ENCODE results near the gene PRKAB1. TPM values are rescaled to one million over a fixed set of nuclear protein-coding genes. Genes with fewer than 3 reads are reported as not detected.
A peak's percentile ranks its signal among the peaks of the same experiment; 100 is the strongest.

Gene PRKAB1
- total RNA-seq, 1 donor from 2014 or later: 34.4 TPM

GRCh38 chr12:119664642-119665041 lies 3.3 kb upstream of the PRKAB1 start:
- H3K9me3 Mint-ChIP-seq: no peaks in the 10 kb centered on the region
- H3K36me3 Mint-ChIP-seq (ENCODE audit: low read depth): no peaks in the 10 kb centered on the region
- DNase-seq (ENCODE audit: low read depth, low spot score): no peak
- H3K27ac Mint-ChIP-seq (ENCODE audit: unreplicated experiment): no peak overlapping the region
- H3K27me3 Mint-ChIP-seq (ENCODE audit: low read depth): peaks cover 43% of the 10 kb centered on the region
- H3K4me1 Mint-ChIP-seq: peaks cover 12% of the 10 kb centered on the region
- TF ChIP-seq, protein P1, sequence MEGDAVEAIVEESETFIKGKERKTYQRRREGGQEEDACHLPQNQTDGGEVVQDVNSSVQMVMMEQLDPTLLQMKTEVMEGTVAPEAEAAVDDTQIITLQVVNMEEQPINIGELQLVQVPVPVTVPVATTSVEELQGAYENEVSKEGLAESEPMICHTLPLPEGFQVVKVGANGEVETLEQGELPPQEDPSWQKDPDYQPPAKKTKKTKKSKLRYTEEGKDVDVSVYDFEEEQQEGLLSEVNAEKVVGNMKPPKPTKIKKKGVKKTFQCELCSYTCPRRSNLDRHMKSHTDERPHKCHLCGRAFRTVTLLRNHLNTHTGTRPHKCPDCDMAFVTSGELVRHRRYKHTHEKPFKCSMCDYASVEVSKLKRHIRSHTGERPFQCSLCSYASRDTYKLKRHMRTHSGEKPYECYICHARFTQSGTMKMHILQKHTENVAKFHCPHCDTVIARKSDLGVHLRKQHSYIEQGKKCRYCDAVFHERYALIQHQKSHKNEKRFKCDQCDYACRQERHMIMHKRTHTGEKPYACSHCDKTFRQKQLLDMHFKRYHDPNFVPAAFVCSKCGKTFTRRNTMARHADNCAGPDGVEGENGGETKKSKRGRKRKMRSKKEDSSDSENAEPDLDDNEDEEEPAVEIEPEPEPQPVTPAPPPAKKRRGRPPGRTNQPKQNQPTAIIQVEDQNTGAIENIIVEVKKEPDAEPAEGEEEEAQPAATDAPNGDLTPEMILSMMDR (conservative IDR thresholded peaks at IDR 0.05): no peak
- H3K4me3 Mint-ChIP-seq: no peak overlapping the region

- Mint-ChIP-seq H3K36me3 (ENCODE audit: low read depth) (no peaks in the 10 kb centered on the region), H3K27me3 (ENCODE audit: low read depth) (peaks cover 38% of the 10 kb centered on the region), H3K9me3 (no peaks in the 10 kb centered on the region), H3K27ac (ENCODE audit: unreplicated experiment) (no peak overlapping the region), H3K4me1 (peaks cover 17% of the 10 kb centered on the region), H3K4me3 (no peak overlapping the region)
- TF ChIP-seq, protein P1 (conservative IDR thresholded peaks at IDR 0.05): no peak
- DNase-seq (ENCODE audit: low read depth, low spot score): no peak
Measured at GRCh38 chr12:119665164-119665929, 2.6 kb upstream of the PRKAB1 start.

GRCh38 chr12:119666226-119666795 lies 1.6 kb upstream of the PRKAB1 start:
- no peaks in the 10 kb centered on the region for H3K36me3 Mint-ChIP-seq (ENCODE audit: low read depth)
- TF ChIP-seq, protein P1 (conservative IDR thresholded peaks at IDR 0.05): no peak
- H3K4me1 Mint-ChIP-seq: peaks cover 21% of the 10 kb centered on the region
- H3K9me3 Mint-ChIP-seq: no peaks in the 10 kb centered on the region
- peaks cover 30% of the 10 kb centered on the region for H3K27me3 Mint-ChIP-seq (ENCODE audit: low read depth)
- peak overlapping the region; percentile 13 for H3K4me3 Mint-ChIP-seq
- no peak overlapping the region for H3K27ac Mint-ChIP-seq (ENCODE audit: unreplicated experiment)
- no peak for DNase-seq (ENCODE audit: low read depth, low spot score)

GRCh38 chr12:119666900-119667576 lies 895 bp upstream of the PRKAB1 start:
- TF ChIP-seq, protein P1 (conservative IDR thresholded peaks at IDR 0.05): no peak
- peaks cover under 1% of the 10 kb centered on the region for H3K36me3 Mint-ChIP-seq (ENCODE audit: low read depth)
- no peaks in the 10 kb centered on the region for H3K9me3 Mint-ChIP-seq
- peaks cover 21% of the 10 kb centered on the region for H3K4me1 Mint-ChIP-seq
- H3K27me3 Mint-ChIP-seq (ENCODE audit: low read depth): peaks cover 25% of the 10 kb centered on the region
- no peak for DNase-seq (ENCODE audit: low read depth, low spot score)
- no peak overlapping the region for H3K27ac Mint-ChIP-seq (ENCODE audit: unreplicated experiment)
- peak overlapping the region; percentile 92 for H3K4me3 Mint-ChIP-seq

GRCh38 chr12:119668324-119668841 lies 450 bp downstream of the PRKAB1 start:
- TF ChIP-seq, protein P1 (conservative IDR thresholded peaks at IDR 0.05): no peak
- Mint-ChIP-seq H3K4me3 (peak overlapping the region; percentile 92), H3K9me3 (no peaks in the 10 kb centered on the region), H3K27ac (ENCODE audit: unreplicated experiment) (peak overlapping the region; percentile 92), H3K36me3 (ENCODE audit: low read depth) (peaks cover 3% of the 10 kb centered on the region), H3K4me1 (peaks cover 21% of the 10 kb centered on the region), H3K27me3 (ENCODE audit: low read depth) (peaks cover 15% of the 10 kb centered on the region)
- DNase-seq (ENCODE audit: low read depth, low spot score): no peak
